Measurements from ENCODE around the gene NRG2. TPM values are rescaled to one million over a fixed set of nuclear protein-coding genes. Genes with fewer than 3 reads are reported as not detected.

Gene NRG2
- 10 to 100 TPM in 1 of 2 donors, 1 to 10 TPM in 1; 6.6 to 11.1 TPM for total RNA-seq

DNA sequence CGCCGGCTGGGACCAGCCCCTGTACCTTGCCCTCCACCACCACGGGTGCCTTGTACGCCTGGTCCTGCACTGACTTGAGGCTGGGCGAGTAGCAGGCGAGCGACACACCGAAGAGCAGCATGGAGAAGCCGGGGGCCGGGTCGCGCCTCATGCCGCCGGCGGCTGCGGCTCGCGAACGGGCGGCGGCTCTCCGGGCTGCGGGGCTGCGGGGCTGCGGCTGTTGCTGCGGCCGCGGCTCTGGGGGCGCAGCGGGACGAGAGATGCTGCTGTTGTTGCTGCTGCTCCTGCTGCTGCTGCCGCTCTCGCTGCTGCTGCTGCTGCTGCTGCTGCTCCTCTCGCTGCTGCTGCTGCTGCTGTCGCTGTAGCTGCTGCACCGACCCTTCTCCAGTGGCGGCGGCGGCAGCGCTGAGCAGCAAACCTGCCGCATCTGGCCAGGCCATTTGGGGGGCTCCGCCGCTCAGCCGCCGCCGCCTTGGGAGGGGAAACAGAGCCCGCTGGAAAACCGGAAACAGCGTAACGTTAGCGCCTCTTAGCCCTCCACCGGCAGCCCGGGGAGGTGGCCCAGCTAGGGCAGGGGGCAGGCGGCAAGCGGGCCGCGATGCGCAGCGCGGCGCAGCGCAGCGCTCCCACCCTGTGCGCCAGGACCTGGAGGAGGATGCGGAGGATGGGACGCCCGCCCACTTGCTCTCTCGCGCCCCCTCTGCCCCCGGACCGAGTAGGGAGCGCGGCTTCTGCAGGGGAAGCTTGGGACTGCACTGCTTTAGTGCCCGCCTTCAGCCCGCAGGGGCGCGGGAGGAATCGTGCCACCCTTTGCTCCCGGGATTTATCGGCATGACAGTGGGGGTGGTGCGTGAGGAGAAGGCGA is at the start of gene NRG2:
Gene NRG2, minus strand, starts transcription at position 657 of the 865 bp plus-strand sequence.
- TF ChIP-seq, protein P1, sequence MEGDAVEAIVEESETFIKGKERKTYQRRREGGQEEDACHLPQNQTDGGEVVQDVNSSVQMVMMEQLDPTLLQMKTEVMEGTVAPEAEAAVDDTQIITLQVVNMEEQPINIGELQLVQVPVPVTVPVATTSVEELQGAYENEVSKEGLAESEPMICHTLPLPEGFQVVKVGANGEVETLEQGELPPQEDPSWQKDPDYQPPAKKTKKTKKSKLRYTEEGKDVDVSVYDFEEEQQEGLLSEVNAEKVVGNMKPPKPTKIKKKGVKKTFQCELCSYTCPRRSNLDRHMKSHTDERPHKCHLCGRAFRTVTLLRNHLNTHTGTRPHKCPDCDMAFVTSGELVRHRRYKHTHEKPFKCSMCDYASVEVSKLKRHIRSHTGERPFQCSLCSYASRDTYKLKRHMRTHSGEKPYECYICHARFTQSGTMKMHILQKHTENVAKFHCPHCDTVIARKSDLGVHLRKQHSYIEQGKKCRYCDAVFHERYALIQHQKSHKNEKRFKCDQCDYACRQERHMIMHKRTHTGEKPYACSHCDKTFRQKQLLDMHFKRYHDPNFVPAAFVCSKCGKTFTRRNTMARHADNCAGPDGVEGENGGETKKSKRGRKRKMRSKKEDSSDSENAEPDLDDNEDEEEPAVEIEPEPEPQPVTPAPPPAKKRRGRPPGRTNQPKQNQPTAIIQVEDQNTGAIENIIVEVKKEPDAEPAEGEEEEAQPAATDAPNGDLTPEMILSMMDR (IDR thresholded peaks at IDR 0.05): peak in 2 of 4 experiments; percentile 31 to 39
- TF ChIP-seq POLR2A (IDR thresholded peaks at IDR 0.05) (no peak), POLR2AphosphoS5 (IDR thresholded peaks at IDR 0.05) (no peak)
- Histone ChIP-seq H3K4me3 (peak within 1 kb of the TSS; percentile 43 to 46), H3K36me3 (no peaks in the 10 kb centered on the region), H3K27me3 (replicated peaks; ENCODE audit: insufficient read depth) (no peaks in the 10 kb centered on the region), H3K4me1 (replicated peaks) (no peaks in the 10 kb centered on the region), H3K27ac (peak within 1 kb of the TSS in 1 of 2 donors; percentile 41), H3K9me3 (no peaks in the 10 kb centered on the region)
- peak; percentile 16 for DNase-seq (ENCODE audit: low spot score)
- intact Hi-C loops (cut with DNase I): no loop called here
- under 1% methylated on average over 48 of the region's 82 CpGs for WGBS

DNA sequence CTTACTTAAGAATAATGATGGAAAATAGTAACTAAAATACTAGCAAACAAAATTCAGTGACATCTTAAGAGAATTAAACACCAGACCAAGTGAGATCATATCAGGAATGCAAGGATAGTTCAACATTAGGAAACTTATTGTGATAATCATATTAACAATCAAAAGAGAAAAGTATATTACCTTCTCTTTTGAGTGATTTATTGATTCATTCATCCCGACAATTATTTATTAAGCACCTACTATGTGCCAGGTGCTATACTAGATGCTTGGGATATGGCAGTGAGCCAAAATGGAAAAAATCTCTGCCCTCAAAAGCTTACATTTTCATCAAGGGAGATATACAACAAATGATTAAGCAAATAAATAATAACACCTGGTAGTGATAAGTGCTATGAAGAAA is 47.2 kb upstream of the NRG2 start:
- Histone ChIP-seq H3K36me3 (no peaks in the 10 kb centered on the region), H3K27ac (no peak overlapping the region), H3K4me3 (no peak overlapping the region), H3K27me3 (replicated peaks; ENCODE audit: insufficient read depth) (no peaks in the 10 kb centered on the region), H3K4me1 (replicated peaks) (no peaks in the 10 kb centered on the region), H3K9me3 (no peaks in the 10 kb centered on the region)
- TF ChIP-seq POLR2A (IDR thresholded peaks at IDR 0.05) (no peak), POLR2AphosphoS5 (IDR thresholded peaks at IDR 0.05) (no peak)
- TF ChIP-seq, protein P1 (IDR thresholded peaks at IDR 0.05): no peak
- intact Hi-C loops (cut with DNase I): no loop called here
- no peak for DNase-seq (ENCODE audit: low spot score)
- WGBS: 94% methylated on average over 1 of the region's 1 CpG

DNA sequence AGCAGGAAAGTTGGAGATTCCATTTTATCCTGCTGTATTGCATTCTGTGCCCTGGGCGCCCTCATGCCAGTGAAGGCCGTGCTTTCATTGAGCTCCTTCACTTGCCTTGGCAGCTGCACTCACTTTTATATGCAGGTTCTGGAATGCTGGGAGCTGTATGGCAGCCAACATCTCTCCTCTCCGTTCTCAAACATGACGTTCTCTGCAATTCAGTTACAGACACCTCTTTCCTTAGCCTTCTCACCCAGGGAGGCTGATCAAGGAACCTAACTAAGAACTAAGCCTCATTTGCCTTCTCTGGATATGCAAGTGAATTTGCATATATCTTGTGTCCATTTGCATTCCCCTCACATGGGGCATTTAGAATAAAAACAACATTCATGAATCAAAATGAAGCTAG is 41.4 kb upstream of the NRG2 start:
- no peaks in the 10 kb centered on the region for H3K4me1 ChIP-seq (replicated peaks)
- TF ChIP-seq POLR2AphosphoS5 (IDR thresholded peaks at IDR 0.05): peak; percentile 67
- TF ChIP-seq, protein P1 (IDR thresholded peaks at IDR 0.05): no peak
- peak; percentile 78 for DNase-seq (ENCODE audit: low spot score)
- no peak overlapping the region for H3K4me3 ChIP-seq
- 16% methylated on average over 4 of the region's 4 CpGs for WGBS
- H3K36me3 ChIP-seq: no peaks in the 10 kb centered on the region
- H3K9me3 ChIP-seq: no peaks in the 10 kb centered on the region
- intact Hi-C loops (cut with DNase I): no loop called here
- H3K27me3 ChIP-seq (replicated peaks; ENCODE audit: insufficient read depth): no peaks in the 10 kb centered on the region
- no peak overlapping the region for H3K27ac ChIP-seq

DNA sequence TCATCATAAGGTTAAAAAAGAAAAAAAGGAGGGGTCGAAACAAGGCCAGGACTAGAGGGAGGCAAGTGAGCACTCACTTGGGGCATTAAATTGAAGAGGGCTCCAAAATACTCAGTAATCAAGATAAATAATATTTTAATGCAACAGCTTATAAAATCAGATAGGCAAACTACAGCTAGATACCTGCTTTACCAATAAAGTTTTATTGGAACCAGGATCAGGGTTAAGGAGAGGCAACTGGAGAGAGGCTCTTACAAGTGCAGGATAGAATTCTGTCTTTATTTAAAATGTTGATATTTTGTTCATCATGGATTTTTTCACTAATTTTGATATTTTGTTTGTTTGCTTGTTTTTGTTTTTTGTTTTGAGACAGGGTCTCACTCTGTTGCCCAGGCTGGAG is 40.6 kb upstream of the NRG2 start:
- no peak for DNase-seq (ENCODE audit: low spot score)
- Histone ChIP-seq H3K27ac (no peak overlapping the region), H3K36me3 (no peaks in the 10 kb centered on the region), H3K4me1 (replicated peaks) (no peaks in the 10 kb centered on the region), H3K4me3 (no peak overlapping the region), H3K9me3 (no peaks in the 10 kb centered on the region), H3K27me3 (replicated peaks; ENCODE audit: insufficient read depth) (no peaks in the 10 kb centered on the region)
- no peak for TF ChIP-seq POLR2A (IDR thresholded peaks at IDR 0.05)
- TF ChIP-seq POLR2AphosphoS5 (IDR thresholded peaks at IDR 0.05): no peak
- TF ChIP-seq, protein P1 (IDR thresholded peaks at IDR 0.05): no peak
- WGBS: 82% methylated on average over 1 of the region's 1 CpG
- intact Hi-C loops (cut with DNase I): no loop called here

DNA sequence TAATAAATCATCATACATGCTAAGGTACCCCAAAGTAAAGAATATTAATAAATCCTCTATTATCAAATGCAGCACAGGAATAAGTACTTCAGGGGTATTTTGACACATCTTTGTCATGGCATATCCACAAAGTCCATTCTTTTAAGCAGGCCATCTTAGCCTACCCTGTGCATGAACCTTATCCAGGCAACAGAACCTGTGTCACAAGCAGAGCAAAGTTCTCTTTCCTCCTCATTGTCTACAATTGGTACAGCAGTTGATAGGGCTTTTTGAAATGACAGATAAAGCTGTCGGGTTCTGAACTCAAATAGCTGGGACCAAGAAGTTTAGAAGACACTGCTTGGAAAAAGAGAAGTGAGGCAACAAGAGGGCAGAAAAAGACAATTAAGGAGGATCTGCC is 40.0 kb upstream of the NRG2 start:
- Histone ChIP-seq H3K4me3 (no peak overlapping the region), H3K4me1 (replicated peaks) (no peaks in the 10 kb centered on the region), H3K27ac (no peak overlapping the region), H3K9me3 (no peaks in the 10 kb centered on the region), H3K36me3 (no peaks in the 10 kb centered on the region), H3K27me3 (replicated peaks; ENCODE audit: insufficient read depth) (no peaks in the 10 kb centered on the region)
- 83% methylated on average over 1 of the region's 1 CpG for WGBS
- TF ChIP-seq, protein P1 (IDR thresholded peaks at IDR 0.05): no peak
- TF ChIP-seq POLR2A (IDR thresholded peaks at IDR 0.05): no peak
- no peak for TF ChIP-seq POLR2AphosphoS5 (IDR thresholded peaks at IDR 0.05)
- no peak for DNase-seq (ENCODE audit: low spot score)
- intact Hi-C loops (cut with DNase I): no loop called here

Data from prostate gland (tissue), 2 donors.